ENCODE measurements around the gene ZNF831.
A peak's percentile ranks its signal among the peaks of the same experiment; 100 is the strongest.

ZNF831 gene

DNA sequence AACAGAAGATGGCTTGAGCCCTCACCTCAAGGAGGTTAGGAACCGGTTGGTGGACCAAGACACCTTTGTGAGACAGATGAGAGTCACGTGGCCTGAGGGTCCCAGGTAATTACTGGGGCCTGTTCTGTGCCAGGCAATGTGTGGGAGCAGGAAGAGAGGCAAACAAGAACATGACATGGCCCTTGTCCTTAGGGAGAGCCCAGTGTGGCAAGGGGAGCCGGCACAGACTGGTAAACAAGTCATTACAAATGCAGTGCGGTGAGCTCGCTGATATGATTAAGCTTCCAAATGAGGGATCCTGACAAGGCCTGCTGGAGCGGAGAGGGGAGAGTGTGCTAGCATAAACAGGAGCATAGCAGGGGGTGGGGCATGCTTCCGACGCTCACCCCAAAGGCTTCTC is 55.6 kb downstream of the ZNF831 start:
- peaks cover 22 to 28% of the 10 kb centered on the region in 2 experiments for H3K4me1 ChIP-seq (ENCODE audit: control insufficient read depth in 1 of 2, insufficient read depth in 1 of 2, low read depth in 1 of 2, low read length in 1 of 2)
- peaks cover 31% of the 10 kb centered on the region for H3K27me3 ChIP-seq
- H3K27ac ChIP-seq = no peak overlapping the region
- no peak overlapping the region for H3K4me3 ChIP-seq (ENCODE audit: low read depth in 1 of 2, low read length in 1 of 2)
- no peaks in the 10 kb centered on the region for H3K36me3 ChIP-seq
- no peaks in the 10 kb centered on the region for H3K9me3 ChIP-seq
- TF ChIP-seq CTCF (IDR thresholded peaks at IDR 0.05) = no peak

GRCh38 chr20:59220161-59220560 is 56.5 kb downstream of the ZNF831 start:
- H3K4me1 ChIP-seq (ENCODE audit: control insufficient read depth in 1 of 2, insufficient read depth in 1 of 2, low read depth in 1 of 2, low read length in 1 of 2) = peaks cover 22 to 28% of the 10 kb centered on the region in 2 experiments
- no peaks in the 10 kb centered on the region for H3K9me3 ChIP-seq
- no peak for TF ChIP-seq CTCF (IDR thresholded peaks at IDR 0.05)
- no peaks in the 10 kb centered on the region for H3K36me3 ChIP-seq
- no peak overlapping the region for H3K27ac ChIP-seq
- H3K4me3 ChIP-seq (ENCODE audit: low read depth in 1 of 2, low read length in 1 of 2) = no peak overlapping the region
- peaks cover 36% of the 10 kb centered on the region for H3K27me3 ChIP-seq

GRCh38 chr20:59221049-59221706 is 57.6 kb downstream of the ZNF831 start:
- TF ChIP-seq CTCF (IDR thresholded peaks at IDR 0.05) = no peak
- H3K4me3 ChIP-seq (ENCODE audit: low read depth in 1 of 2, low read length in 1 of 2) = no peak overlapping the region
- H3K9me3 ChIP-seq = no peaks in the 10 kb centered on the region
- H3K27ac ChIP-seq = no peak overlapping the region
- H3K36me3 ChIP-seq = no peaks in the 10 kb centered on the region
- H3K27me3 ChIP-seq = peaks cover 36% of the 10 kb centered on the region
- peaks cover 22 to 28% of the 10 kb centered on the region in 2 experiments for H3K4me1 ChIP-seq (ENCODE audit: control insufficient read depth in 1 of 2, insufficient read depth in 1 of 2, low read depth in 1 of 2, low read length in 1 of 2)

DNA sequence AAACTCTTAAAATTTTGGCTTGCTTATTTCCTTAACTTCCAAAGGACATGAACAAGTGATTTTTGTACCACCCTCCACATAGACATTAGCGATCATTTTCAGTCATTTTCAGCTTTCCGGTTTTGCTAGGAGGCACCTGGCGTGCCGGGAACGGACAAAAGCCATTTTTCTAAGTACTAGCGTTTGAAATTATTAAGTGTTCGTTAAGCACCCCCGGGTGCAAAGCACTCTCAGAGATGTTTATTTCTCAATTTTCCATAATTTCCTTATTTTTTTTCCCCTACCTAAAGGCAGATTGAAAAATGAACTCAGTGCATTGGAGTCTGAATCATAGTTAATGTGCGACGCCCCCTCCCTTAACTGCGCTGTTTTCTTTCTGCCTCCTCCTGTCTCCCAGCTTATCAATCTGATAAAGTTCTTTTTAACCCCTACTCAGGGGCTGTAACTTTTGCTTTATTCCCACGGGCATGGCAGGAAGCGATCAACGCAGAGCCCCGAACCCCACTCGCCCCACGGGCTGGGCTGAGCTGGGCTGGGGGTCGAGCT is 58.2 kb downstream of the ZNF831 start:
- TF ChIP-seq CTCF (IDR thresholded peaks at IDR 0.05) = no peak
- Histone ChIP-seq H3K27ac (no peak overlapping the region), H3K27me3 (peaks cover 36% of the 10 kb centered on the region), H3K9me3 (no peaks in the 10 kb centered on the region), H3K36me3 (no peaks in the 10 kb centered on the region), H3K4me3 (ENCODE audit: low read depth in 1 of 2, low read length in 1 of 2) (peak overlapping the region; percentile 36 to 48), H3K4me1 (ENCODE audit: control insufficient read depth in 1 of 2, insufficient read depth in 1 of 2, low read depth in 1 of 2, low read length in 1 of 2) (peaks cover 19 to 27% of the 10 kb centered on the region in 2 experiments)

GRCh38 chr20:59222253-59223181 is 58.9 kb downstream of the ZNF831 start:
- no peaks in the 10 kb centered on the region for H3K9me3 ChIP-seq
- peaks cover 12 to 20% of the 10 kb centered on the region in 2 experiments for H3K4me1 ChIP-seq (ENCODE audit: control insufficient read depth in 1 of 2, insufficient read depth in 1 of 2, low read depth in 1 of 2, low read length in 1 of 2)
- H3K27ac ChIP-seq = no peak overlapping the region
- peak overlapping the region; percentile 36 to 48 for H3K4me3 ChIP-seq (ENCODE audit: low read depth in 1 of 2, low read length in 1 of 2)
- H3K27me3 ChIP-seq = peaks cover 36% of the 10 kb centered on the region
- no peaks in the 10 kb centered on the region for H3K36me3 ChIP-seq
- TF ChIP-seq CTCF (IDR thresholded peaks at IDR 0.05) = peak; percentile 93
